ENCODE results near the gene RAB5A.
A peak's percentile ranks its signal among the peaks of the same experiment; 100 is the strongest.
"Not testable (repeated sequence)": the region's sequence is repeated elsewhere in the genome, so short reads cannot be mapped to it uniquely, and the experiment has no call there.

The RAB5A gene

GRCh38 chr3:19948226-19948591 is 1.3 kb downstream of the RAB5A start:
- DNase-seq = no peak

GRCh38 chr3:19950316-19950715 is 3.4 kb downstream of the RAB5A start:
- no peak for DNase-seq

GRCh38 chr3:19954676-19955075 is 7.8 kb downstream of the RAB5A start:
- no peak for DNase-seq

GRCh38 chr3:19957354-19957753 is 10.5 kb downstream of the RAB5A start:
- DNase-seq = peak; percentile 18

GRCh38 chr3:19959505-19959904 is 12.6 kb downstream of the RAB5A start:
- no peak for DNase-seq

GRCh38 chr3:19960696-19961095 is 13.8 kb downstream of the RAB5A start:
- no peak for DNase-seq

- DNase-seq = no peak
These were observed 15.1 kb downstream of the RAB5A start for GRCh38 chr3:19961960-19962359.

- no peak for DNase-seq
These were observed 20.3 kb downstream of the RAB5A start for GRCh38 chr3:19967208-19967607.

- no peak for DNase-seq
These were observed 20.9 kb downstream of the RAB5A start for GRCh38 chr3:19967812-19968211.

- no peak for DNase-seq
These were observed 23.4 kb downstream of the RAB5A start for GRCh38 chr3:19970327-19970726.

GRCh38 chr3:19972054-19972453 is 25.2 kb downstream of the RAB5A start:
- DNase-seq = peak; percentile 90

- not testable (repeated sequence) for DNase-seq
These were observed 42.0 kb downstream of the RAB5A start for GRCh38 chr3:19988904-19989303.

GRCh38 chr3:19994796-19995195 is 47.9 kb downstream of the RAB5A start:
- DNase-seq = no peak

GRCh38 chr3:19997502-19997901 is 50.6 kb downstream of the RAB5A start:
- no peak for DNase-seq

- DNase-seq = no peak
These were observed 55.0 kb downstream of the RAB5A start for GRCh38 chr3:20001932-20002331.

- DNase-seq = no peak
These were observed 61.1 kb downstream of the RAB5A start for GRCh38 chr3:20007960-20008359.

GRCh38 chr3:20008646-20009045 is 61.7 kb downstream of the RAB5A start:
- DNase-seq = no peak

GRCh38 chr3:20012164-20012563 is 65.3 kb downstream of the RAB5A start, which contains the start of gene PP2D1:
TSS of gene PP2D1 (minus strand) at chr3:20012264. CDS start at chr3:20012072, 192 bp downstream.
- DNase-seq = no peak

GRCh38 chr3:20013396-20013795 is 66.5 kb downstream of the RAB5A start:
- no peak for DNase-seq

- DNase-seq = no peak
These were observed 68.6 kb downstream of the RAB5A start for GRCh38 chr3:20015525-20015924.

GRCh38 chr3:20016076-20016475 is 69.2 kb downstream of the RAB5A start:
- DNase-seq = not testable (repeated sequence)

- DNase-seq = no peak
These were observed 76.2 kb downstream of the RAB5A start for GRCh38 chr3:20022954-20023622.

GRCh38 chr3:20023623-20024405 is 76.9 kb downstream of the RAB5A start:
- no peak for DNase-seq

GRCh38 chr3:20027136-20027535 is 80.2 kb downstream of the RAB5A start:
- DNase-seq = no peak

Measured in EL (cell line).